Activated naive CD8-positive, alpha-beta T cell (primary cell): ENCODE data around the gene SCG5.

Experiments
- H3K27ac Mint-ChIP-seq: one replicate; pipeline ENCODE4 v1.8.0; 2021; ENCODE audit warnings: mixed read lengths
- H3K27me3 Mint-ChIP-seq: one replicate; pipeline ENCODE4 v1.8.0; 2021; ENCODE audit warnings: mixed read lengths
- H3K36me3 Mint-ChIP-seq: one replicate; pipeline ENCODE4 v1.8.0; 2021; ENCODE audit warnings: mixed read lengths
- H3K4me1 Mint-ChIP-seq: one replicate; pipeline ENCODE4 v1.8.0; 2021; ENCODE audit warnings: low read depth, mixed read lengths
- H3K4me3 Mint-ChIP-seq: one replicate; pipeline ENCODE4 v1.8.0; 2021; ENCODE audit warnings: mild to moderate bottlenecking, mixed read lengths
- H3K9me3 Mint-ChIP-seq: one replicate; pipeline ENCODE4 v1.8.0; 2021; ENCODE audit warnings: low read depth, mixed read lengths

Gene SCG5

DNA sequence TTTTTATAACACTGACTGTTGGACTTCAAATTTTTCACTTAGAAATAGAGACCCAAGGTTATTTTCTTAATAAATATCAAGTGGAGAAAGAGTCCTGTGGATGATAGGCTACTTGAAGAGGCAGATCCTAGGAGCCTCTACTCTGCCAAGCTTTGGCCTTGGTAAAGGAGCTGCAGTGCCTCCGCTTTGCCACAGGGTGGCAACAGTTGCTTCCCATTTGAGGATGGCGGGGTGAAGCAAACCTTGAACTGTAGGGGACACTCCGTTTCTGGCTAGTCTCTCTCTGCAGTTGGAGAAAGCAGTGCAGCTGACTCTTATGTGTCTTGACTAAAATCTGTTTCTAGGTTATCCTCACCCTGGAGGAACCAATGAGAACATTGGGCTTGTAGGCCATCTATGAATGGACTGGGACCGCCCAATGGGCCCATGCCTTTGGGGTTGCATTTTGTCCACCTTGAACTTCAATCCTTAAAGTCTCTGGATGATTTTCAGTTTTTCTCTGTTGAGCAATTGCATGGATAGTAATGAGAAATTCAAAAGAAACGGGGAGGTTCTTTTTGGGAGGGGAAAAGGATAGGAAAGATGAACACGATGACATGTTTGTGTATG is 9.8 kb downstream of the SCG5 start:
- no peaks in the 10 kb centered on the region for H3K4me1 Mint-ChIP-seq
- H3K4me3 Mint-ChIP-seq = no peak overlapping the region
- no peaks in the 10 kb centered on the region for H3K9me3 Mint-ChIP-seq
- no peak overlapping the region for H3K27ac Mint-ChIP-seq
- H3K27me3 Mint-ChIP-seq = no peaks in the 10 kb centered on the region
- peaks cover 2% of the 10 kb centered on the region for H3K36me3 Mint-ChIP-seq

DNA sequence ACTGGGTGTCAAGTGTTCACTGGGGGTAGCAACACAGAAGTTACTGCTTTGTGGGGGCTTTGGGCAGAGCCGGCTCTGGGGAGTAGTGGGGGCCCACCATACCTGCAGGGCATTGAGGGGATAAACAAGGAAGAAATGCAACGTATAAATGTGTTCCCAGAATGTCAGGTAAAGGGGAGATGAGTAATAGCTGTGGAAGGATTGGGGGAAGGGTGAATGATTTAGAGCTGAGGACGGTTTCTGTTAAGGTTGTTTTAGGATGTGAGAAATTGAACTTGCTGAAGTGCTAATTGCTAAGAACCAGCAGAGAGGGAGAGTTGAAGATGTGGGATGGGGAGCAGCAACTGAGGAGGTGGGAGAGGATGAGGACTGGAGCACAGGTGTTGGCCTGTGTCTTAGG is 10.7 kb downstream of the SCG5 start:
- H3K4me3 Mint-ChIP-seq = no peak overlapping the region
- peaks cover under 1% of the 10 kb centered on the region for H3K4me1 Mint-ChIP-seq
- no peaks in the 10 kb centered on the region for H3K9me3 Mint-ChIP-seq

DNA sequence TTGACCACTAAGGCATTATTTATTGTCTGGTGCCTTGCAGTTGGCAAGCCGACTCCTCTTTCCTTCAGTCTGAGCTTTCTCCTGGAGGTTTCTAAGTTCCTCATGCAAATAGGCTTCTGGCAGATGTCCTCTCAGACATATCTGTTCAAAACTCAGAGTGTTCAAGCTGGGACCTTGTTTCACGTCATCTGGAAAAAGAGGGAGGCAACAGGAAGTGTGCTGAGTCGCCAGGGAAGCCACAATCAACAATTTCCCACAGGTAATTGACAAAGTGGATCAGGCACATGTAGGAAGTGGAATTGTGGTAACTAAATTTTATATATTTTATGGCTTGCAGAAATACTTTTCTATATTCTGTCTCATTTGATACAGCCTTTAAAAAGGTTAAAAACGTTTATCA is 14.6 kb downstream of the SCG5 start:
- H3K4me1 Mint-ChIP-seq = peaks cover 6% of the 10 kb centered on the region
- no peaks in the 10 kb centered on the region for H3K27me3 Mint-ChIP-seq
- no peaks in the 10 kb centered on the region for H3K36me3 Mint-ChIP-seq
- H3K4me3 Mint-ChIP-seq = no peak overlapping the region
- no peak overlapping the region for H3K27ac Mint-ChIP-seq
- H3K9me3 Mint-ChIP-seq = no peaks in the 10 kb centered on the region

More for the DNA sequence above, 10.7 kb downstream of the SCG5 start:
- Mint-ChIP-seq H3K36me3 (peaks cover 2% of the 10 kb centered on the region), H3K27me3 (no peaks in the 10 kb centered on the region), H3K27ac (no peak overlapping the region)

DNA sequence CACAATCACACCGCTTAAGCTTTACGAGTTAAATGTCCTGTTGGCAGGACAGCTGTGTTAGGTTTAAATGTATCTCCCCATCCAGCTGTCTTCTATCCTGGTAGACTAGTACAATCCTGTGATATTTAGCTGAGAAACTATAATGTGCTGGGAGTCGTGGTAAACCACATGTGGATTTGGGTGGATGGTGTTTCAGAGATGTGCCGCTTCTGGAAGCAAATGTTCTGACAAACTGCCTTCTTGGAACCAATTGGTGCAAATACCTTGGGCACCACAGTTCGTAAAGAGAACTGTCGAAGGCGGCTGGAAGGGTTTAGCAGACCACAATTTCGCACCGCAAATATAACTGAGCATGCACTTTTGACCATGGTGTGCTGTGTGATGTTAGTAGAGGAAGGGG is 15.0 kb downstream of the SCG5 start:
- no peaks in the 10 kb centered on the region for H3K36me3 Mint-ChIP-seq
- no peak overlapping the region for H3K4me3 Mint-ChIP-seq
- H3K27ac Mint-ChIP-seq = no peak overlapping the region
- peaks cover 6% of the 10 kb centered on the region for H3K4me1 Mint-ChIP-seq
- H3K27me3 Mint-ChIP-seq = no peaks in the 10 kb centered on the region
- H3K9me3 Mint-ChIP-seq = no peaks in the 10 kb centered on the region

DNA sequence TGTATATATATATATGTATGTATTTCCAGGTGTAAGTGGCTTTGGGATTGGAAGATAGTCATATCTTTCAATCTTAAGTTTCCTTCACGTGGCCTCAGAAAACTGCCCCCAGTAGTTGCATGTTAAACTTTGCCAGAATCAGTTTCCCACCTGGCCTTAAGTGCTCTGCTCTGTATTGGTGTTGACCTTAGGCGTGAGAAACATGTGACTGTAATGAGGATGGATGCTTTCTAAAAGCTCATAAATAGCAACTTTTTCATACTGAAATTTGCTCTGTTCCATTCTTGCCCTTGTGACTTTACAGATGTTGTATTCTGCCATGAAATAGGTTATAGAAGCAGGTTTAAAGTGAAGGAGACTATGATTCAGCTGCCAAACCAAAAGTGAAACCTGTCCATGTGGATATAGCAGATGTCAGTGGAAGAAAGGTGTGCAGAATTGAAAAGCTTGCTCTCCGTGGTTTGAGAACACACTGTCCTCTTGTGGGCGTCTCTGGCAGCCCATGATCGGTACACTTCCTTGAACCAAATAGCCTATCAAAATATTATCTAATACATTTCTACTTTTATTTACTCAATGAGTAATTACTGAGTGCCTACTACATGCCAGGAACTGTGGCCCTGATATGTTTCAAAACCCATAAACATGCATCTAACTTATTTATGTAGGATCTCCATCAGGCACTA is 15.8 kb downstream of the SCG5 start:
- Mint-ChIP-seq H3K27me3 (no peaks in the 10 kb centered on the region), H3K4me1 (peaks cover 6% of the 10 kb centered on the region), H3K36me3 (no peaks in the 10 kb centered on the region), H3K27ac (no peak overlapping the region), H3K9me3 (no peaks in the 10 kb centered on the region), H3K4me3 (no peak overlapping the region)

DNA sequence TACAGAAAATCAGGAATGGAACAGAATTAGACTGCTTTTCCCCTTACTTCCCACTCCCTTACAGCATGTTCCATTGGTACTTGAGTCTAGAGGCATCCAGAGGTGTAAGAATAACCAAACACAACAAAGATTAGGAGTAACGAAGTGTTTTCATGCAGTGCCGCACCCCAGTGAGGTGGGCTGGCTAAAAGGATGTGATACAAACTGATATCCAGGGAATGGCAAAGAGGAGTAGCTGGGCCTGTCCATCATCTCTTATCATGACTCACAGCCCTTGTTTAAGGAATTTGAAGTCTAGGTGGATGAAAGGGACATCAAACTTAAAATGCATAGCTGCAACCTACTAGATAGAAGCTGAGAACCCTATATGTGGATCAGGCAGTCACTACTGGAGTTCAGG is 16.4 kb downstream of the SCG5 start:
- no peaks in the 10 kb centered on the region for H3K36me3 Mint-ChIP-seq
- H3K27ac Mint-ChIP-seq = no peak overlapping the region
- no peaks in the 10 kb centered on the region for H3K9me3 Mint-ChIP-seq
- H3K4me3 Mint-ChIP-seq = no peak overlapping the region
- no peaks in the 10 kb centered on the region for H3K27me3 Mint-ChIP-seq
- H3K4me1 Mint-ChIP-seq = peaks cover 10% of the 10 kb centered on the region

DNA sequence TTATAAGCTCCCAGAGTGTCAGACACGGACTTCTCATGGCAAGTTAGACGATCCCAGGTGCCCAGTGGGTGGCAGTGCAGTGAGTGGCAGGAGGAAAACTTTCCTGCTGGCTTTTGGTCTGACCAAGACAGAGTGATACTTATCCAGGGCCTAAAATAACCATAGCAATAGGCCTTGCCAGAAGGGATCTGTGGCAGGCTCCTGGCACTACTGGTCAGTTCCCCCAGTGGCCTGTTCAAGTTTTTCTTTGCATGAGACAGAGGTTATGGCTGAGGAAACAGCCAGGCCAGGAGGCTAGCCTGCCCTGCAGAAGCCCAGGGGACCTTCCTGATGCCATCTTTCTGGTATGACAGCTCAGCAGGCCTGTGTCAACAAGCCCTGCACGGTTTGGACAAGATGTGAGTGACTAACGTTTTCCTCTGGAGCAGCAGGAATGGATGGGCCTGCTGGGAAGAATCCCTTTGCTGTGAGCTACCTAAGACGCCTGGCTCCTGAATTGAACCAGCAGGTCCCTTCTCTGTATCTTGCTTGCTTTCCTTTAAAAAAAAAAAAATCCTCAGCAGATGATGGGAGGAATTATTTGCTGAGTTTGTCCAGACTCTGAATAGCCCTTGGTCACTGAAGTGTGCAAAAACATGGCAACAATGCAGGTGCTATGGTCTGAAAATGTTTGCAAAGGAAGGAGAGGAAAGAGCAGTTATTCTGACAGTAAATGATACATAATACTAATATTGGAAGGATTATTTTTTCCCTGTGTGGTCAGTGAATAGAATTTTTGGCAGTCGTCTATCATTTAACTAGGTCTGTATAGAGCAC is 18.0 kb downstream of the SCG5 start:
- Mint-ChIP-seq H3K4me3 (no peak overlapping the region), H3K36me3 (no peaks in the 10 kb centered on the region), H3K27me3 (no peaks in the 10 kb centered on the region), H3K9me3 (no peaks in the 10 kb centered on the region), H3K4me1 (peaks cover 10% of the 10 kb centered on the region), H3K27ac (no peak overlapping the region)

DNA sequence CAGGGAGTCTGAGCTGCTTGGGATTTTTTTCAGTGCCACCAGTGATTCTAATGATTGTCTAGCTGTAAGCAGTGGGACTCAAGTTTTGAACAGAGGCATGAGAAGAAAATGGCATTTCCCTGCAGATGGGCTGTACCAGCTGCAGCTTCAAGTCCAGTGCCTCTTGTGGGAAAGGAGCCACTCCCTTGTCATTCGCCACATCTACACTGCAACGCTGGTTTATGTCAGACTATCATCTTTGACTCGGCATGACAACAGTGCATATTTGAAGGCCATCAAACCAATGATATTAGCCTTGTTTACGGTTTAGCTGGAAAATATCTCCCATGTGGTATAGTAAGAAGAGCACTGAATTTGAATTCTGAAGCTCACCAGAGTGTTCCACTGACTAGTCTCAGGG is 22.2 kb downstream of the SCG5 start:
- Mint-ChIP-seq H3K9me3 (no peaks in the 10 kb centered on the region), H3K27me3 (no peaks in the 10 kb centered on the region), H3K4me1 (peaks cover 3% of the 10 kb centered on the region), H3K27ac (no peak overlapping the region), H3K4me3 (no peak overlapping the region), H3K36me3 (no peaks in the 10 kb centered on the region)

DNA sequence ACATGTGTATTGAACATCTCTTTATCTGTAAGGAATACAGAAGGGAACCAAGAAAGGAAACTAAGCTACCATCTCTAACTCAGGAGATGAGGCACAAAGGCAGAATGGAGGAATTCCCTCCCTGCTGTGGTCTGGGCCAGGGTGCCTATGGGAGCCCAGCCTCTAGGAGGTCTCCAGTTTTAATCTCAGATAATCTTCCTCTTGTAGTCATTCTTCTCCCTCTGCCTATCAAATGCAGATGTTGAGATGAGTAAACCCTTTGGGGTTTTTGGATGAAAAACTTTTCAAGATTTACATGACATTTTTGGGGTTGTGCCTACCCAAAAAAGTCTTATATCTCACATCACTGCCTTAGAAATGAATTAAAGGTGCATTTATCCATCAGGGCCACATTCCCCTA is 23.3 kb downstream of the SCG5 start:
- Mint-ChIP-seq H3K4me3 (no peak overlapping the region), H3K9me3 (no peaks in the 10 kb centered on the region), H3K36me3 (no peaks in the 10 kb centered on the region), H3K27ac (no peak overlapping the region), H3K4me1 (peaks cover 3% of the 10 kb centered on the region), H3K27me3 (no peaks in the 10 kb centered on the region)

DNA sequence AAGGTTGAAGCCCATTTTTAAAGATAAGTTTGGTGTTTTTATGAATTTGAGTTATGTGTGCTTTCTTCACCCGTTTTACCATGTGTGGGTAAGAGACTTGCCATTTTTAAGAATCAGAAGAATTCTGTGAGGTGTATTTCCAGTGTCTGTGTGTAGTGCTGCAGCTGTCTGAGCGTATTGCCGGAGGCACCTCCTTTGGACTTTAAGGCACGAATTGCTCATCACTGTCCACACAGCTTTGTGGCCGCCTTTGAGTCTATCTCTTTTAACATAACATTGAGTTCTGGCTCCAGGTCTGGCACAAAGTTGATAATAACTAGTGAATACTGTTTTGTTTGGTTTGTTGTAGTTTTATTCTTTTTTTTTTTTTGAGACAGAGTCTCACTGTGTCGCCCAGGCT is 25.8 kb downstream of the SCG5 start:
- Mint-ChIP-seq H3K36me3 (no peaks in the 10 kb centered on the region), H3K9me3 (no peaks in the 10 kb centered on the region), H3K27ac (no peak overlapping the region), H3K4me3 (no peak overlapping the region), H3K27me3 (no peaks in the 10 kb centered on the region), H3K4me1 (peaks cover 3% of the 10 kb centered on the region)

DNA sequence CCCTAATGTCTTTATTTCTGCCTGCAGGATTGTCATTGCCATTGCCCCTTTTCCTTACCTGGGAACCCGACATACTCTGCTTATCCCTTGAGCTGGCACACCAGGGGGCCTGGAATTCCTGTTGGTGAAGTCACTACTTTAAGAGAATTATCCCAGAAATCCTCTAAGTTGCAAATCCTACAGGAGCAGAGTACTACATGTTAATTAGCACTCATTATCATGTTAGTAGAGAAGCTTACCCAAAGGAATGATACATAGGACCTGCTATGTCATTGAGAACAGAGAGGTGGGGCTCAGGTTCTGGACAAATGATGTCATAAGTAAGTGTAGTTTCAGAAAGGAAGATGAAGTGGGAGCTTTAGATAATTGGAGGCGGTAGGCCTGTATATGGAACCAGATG is 27.4 kb downstream of the SCG5 start:
- no peaks in the 10 kb centered on the region for H3K4me1 Mint-ChIP-seq
- no peaks in the 10 kb centered on the region for H3K36me3 Mint-ChIP-seq

DNA sequence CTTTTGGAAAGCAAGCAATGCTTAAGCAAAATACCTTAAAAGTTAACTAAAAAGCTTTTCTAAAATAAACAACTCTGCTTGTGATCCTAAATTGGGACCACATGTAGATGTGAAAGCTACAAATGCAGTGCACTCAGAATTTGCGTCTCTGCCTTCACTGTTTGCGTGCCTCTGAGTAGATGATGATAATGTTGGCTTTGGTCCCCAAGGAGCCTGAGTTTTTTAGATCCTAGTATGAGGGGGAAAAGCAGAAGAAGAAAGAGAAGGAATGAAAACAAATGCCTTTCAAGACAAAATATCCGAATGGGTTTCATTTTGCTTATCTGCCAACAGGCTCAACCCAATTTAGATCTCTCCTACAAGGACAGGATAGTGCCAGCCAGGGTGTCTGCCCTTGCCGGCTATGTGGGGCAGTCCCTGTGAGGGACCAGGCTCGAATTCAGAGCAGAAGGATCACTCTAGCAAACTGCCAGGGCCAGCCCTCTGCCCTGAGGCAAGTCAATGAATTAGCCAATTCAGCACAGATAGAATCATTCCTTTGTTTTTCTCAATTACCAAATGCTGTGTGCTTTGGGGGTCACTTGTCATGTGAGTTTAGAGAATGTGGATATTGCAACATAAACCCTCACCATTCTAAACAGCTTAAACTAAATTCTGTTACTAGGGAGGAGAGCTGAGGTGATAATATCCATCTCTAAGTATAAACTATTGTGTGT is 28.5 kb downstream of the SCG5 start:
- Mint-ChIP-seq H3K9me3 (no peaks in the 10 kb centered on the region), H3K4me3 (no peak overlapping the region), H3K27me3 (no peaks in the 10 kb centered on the region), H3K4me1 (no peaks in the 10 kb centered on the region), H3K36me3 (no peaks in the 10 kb centered on the region), H3K27ac (no peak overlapping the region)

More for the DNA sequence above, 27.4 kb downstream of the SCG5 start:
- no peak overlapping the region for H3K4me3 Mint-ChIP-seq
- no peak overlapping the region for H3K27ac Mint-ChIP-seq
- no peaks in the 10 kb centered on the region for H3K9me3 Mint-ChIP-seq
- no peaks in the 10 kb centered on the region for H3K27me3 Mint-ChIP-seq

DNA sequence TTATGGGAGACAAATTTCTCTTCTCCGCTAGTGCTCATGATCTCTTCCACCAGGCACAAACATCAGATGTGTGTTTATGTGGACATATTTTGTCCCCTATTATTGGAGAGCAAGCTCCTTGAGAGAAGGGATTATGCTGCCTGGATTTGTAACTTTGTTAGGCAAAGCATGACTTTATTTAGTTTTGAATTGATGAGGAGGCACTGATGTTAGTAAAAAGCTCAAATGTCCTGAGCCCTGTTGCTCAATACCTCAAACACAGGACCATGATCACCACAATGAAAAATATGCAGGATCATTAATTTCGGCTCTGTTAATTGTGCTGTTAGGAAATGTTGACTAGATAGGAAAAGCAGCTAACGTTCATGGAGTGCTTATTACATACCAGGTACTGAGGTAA is 29.1 kb downstream of the SCG5 start:
- Mint-ChIP-seq H3K27me3 (no peaks in the 10 kb centered on the region), H3K4me3 (no peak overlapping the region), H3K27ac (no peak overlapping the region), H3K36me3 (no peaks in the 10 kb centered on the region), H3K9me3 (no peaks in the 10 kb centered on the region), H3K4me1 (no peaks in the 10 kb centered on the region)

DNA sequence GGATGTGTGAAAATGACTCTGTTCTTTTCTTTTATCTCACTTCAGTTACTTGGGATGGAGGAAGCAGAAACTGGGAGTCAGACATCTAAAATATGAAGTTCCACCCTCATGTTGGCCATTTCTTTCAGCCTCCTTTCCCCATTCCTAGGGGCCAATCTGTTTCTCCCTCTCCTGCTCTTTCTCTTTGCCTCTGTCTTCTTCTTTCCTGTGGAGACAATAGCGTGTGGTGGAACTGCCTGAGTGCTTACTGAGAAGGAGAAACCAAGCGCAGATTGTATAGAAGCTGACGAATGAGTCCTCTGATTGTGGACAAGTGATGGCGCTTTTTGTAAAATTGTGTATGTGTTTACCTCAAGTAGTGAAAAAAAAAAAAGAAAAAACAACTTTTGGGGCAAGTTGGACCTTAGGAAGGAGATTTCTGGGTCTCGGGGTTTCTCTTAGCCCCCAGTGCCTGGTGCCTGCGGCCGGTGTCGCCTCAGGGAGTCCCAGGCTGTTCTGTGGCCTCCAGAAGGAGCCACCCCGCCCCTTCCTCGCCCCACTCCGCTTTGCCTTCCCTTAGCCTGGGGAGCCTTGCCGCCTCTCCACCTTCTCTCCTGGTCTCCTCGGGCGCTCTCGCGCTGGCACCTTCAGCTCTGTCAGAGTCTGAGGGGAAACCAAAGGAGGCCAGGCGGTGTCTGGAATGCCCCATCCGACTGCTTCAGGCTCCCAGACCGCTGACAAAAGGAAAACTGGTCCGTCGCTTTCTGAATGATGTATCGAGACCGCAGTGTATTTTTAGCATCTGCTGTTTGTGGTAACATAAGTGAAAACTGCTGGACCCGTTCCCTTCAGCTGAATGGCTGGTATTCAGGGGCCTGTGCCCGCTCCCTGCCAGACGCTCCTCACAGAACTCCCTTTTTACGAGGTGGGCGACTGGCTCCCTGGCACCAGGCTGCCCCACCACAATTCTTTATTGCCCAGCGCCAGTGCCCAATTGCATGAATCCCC is 30.1 kb downstream of the SCG5 start:
- Mint-ChIP-seq H3K4me3 (no peak overlapping the region), H3K27me3 (no peaks in the 10 kb centered on the region), H3K4me1 (no peaks in the 10 kb centered on the region), H3K36me3 (no peaks in the 10 kb centered on the region), H3K9me3 (no peaks in the 10 kb centered on the region), H3K27ac (no peak overlapping the region)
